H54 (cell line): Measurements from ENCODE around the gene ANKUB1.

Experiments used
- DNase-seq: peaks from one replicate; pipeline ENCODE4 v3.0.0; 2011; ENCODE audit warnings: low spot score, mixed read lengths; ENCODE audit not compliant: insufficient read length
- FAIRE-seq: peaks from 3 replicates; lab custom pipeline; 2011; peaks lifted over from hg19 to GRCh38; lab: Jason Lieb, UNC
- POLR2A ChIP-seq: IDR thresholded peaks from 2 replicates; pipeline ENCODE4 v1.6.1; 2011; ENCODE audit warnings: low read depth, mild to moderate bottlenecking, low read length

The ANKUB1 gene

GRCh38 chr3:149816311-149816710 is 24.0 kb upstream of the ANKUB1 start:
- DNase-seq (no peak), FAIRE-seq (no peak)
- TF ChIP-seq POLR2A, result no peak

- FAIRE-seq (no peak), DNase-seq (no peak)
- no peak for TF ChIP-seq POLR2A
These were observed 23.4 kb upstream of the ANKUB1 start for GRCh38 chr3:149815728-149816127.

DNA sequence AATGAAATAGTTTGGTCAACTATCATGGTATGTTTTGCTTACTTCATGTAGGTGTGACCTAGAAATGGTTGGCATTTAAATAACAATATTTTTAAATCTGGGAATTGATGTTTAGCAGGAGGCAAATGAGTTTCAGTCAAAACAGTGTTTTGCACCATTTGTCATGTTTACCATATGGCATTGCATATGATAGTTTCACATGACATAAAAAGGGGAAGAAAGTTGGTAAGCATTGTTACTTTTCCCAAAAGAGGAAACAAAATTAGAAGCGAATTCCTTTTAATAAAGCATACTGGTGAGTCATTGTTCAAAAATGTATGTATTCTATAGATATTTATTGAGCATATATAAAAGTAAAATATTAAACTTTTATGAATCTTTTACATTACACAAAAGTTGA is 23.0 kb upstream of the ANKUB1 start:
- DNase-seq (no peak), FAIRE-seq (peak; percentile 38)
- TF ChIP-seq POLR2A, result no peak

DNA sequence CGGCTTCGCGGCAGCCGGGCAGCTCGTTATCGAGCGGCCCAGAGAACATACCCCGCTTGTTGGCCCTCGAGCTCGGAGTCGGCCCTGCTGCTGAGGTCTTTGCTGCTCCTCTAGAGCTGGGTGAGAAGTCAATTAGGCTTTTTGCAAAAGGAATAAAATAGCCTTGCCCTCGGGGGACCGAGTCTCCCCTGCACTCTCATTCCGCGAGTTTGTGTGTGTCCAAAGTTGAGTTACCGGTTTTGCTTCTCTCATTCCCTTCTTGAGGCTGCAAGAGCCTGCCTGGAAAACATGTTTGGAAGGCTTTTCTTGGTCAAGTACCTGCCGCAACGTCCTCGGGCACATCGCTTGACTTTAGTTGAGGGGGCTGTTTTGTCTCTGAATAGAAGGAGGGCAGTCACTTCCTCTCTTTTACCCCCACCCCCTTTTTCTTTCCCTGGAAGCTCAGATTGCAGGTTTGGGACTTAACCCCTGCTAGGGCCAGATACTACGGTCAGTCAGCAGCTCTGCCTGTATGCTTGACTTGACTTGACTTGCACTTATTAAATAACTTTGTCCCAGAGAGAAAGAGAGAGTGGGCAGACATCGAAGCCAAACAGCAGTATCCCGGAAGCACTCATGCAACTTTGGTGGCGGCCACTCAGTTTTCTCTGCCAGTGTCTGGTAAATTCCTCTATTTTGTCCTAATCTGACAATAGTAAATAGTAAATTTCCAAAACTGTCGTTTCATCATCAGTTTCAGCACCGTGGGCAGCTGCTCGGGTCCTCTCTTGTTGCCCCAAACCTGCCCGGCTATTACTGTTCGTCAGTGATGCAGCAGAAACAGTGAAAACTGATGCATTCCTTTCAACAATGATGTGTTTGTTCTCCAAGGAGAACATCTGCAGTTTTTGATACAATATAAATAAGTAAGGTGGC is 21.3 kb upstream of the ANKUB1 start:
- DNase-seq (no peak), FAIRE-seq (peak; percentile 87)
- TF ChIP-seq POLR2A, result no peak

GRCh38 chr3:149812606-149813366 is 20.4 kb upstream of the ANKUB1 start, which contains the start of gene RNF13:
Gene RNF13, plus strand, starts transcription at chr3:149813215. Its CDS starts 32,812 bp downstream, at chr3:149846027.
- peak; percentile 95 for FAIRE-seq

GRCh38 chr3:149812165-149812605 is 19.8 kb upstream of the ANKUB1 start:
- TF ChIP-seq POLR2A, result no peak
- DNase-seq, result no peak
- no peak for FAIRE-seq

More at GRCh38 chr3:149812606-149813366, 20.4 kb upstream of the ANKUB1 start, which contains the start of gene RNF13:
- DNase-seq, result peak; percentile 62
- TF ChIP-seq POLR2A, result peak; percentile 57

GRCh38 chr3:149810846-149811245 is 18.5 kb upstream of the ANKUB1 start:
- no peak for TF ChIP-seq POLR2A
- no peak for FAIRE-seq
- no peak for DNase-seq

GRCh38 chr3:149809699-149810098 is 17.3 kb upstream of the ANKUB1 start:
- FAIRE-seq (peak; percentile 57), DNase-seq (no peak)
- no peak for TF ChIP-seq POLR2A

DNA sequence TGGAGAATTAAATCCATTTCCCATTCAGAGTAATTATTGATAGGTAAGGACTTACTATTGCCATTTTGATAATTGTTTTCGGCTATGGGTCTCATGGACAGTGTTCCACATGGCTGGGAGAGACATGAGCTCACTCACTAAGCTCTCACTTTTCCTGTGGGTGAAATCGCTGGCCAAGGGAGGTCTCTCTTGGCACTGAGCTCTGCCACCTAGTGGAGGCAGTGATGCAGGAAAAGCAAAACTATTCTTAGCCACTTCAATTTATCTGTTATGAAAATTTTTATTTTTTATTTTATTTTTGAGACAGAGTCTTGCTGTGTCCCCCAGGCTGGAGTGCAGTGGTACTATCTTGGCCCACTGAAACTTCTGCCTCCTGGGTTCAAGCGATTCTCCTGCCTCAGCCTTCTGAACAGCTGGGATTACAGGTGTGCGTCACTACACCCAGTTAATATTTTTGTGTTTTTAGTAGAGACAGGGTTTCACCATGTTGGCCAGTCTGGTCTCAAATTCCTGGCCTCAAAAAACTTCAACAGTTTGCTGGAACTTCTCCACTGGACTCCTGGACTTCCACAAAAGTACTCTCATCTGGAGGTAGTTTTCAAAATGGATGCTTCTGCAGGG is 16.0 kb upstream of the ANKUB1 start:
- TF ChIP-seq POLR2A, result no peak
- FAIRE-seq (peak; percentile 97), DNase-seq (no peak)

GRCh38 chr3:149806171-149806778 is 13.9 kb upstream of the ANKUB1 start:
- no peak for TF ChIP-seq POLR2A
- DNase-seq, result no peak
- no peak for FAIRE-seq

DNA sequence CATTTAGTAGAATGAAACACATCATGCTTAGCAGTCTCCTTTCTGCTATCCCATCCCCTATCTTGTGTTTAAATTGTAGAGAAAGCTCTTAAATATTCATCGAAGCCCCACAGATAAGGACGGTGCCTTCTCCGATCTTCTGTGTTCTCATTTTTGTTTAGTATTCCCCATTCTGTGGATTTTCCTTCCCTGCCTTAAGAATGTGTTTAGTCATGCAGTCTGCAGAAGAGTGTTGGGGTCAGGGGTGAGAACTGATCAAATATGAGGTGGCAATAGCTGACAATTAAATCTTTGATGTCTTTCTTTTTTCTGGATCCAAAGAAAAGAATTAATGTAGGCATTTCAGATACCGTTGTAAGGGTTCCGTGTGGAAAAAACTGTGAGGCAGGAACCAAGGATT is 9.3 kb upstream of the ANKUB1 start:
- no peak for FAIRE-seq
- TF ChIP-seq POLR2A, result no peak

DNA sequence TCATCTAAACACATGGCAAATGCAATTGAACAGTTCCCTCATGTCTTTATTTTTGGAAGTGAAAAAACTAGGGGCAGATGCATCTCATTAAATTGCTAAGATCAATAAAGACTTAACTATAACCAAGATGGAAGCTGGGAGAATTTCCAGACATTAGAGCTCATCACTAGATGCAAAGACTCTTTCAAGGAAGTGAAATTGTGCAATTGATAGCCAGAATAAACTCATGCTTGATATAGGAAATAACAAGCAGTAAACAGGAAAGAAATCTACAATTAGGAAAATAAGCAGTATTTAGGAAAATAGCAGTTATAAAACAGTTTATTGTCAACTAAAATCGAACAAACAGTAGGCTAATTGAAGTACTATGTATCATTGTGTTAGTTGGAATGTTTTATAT is 8.8 kb upstream of the ANKUB1 start:
- no peak for DNase-seq
- no peak for TF ChIP-seq POLR2A
- FAIRE-seq, result no peak

More for the DNA sequence above, 9.3 kb upstream of the ANKUB1 start:
- DNase-seq, result no peak

GRCh38 chr3:149800693-149801092 is 8.3 kb upstream of the ANKUB1 start:
- TF ChIP-seq POLR2A, result no peak
- no peak for FAIRE-seq

More at GRCh38 chr3:149800693-149801092, 8.3 kb upstream of the ANKUB1 start:
- DNase-seq, result no peak
